Measurements from ENCODE around the gene UBAC2.
"Not testable (repeated sequence)": the region's sequence is repeated elsewhere in the genome, so short reads cannot be mapped to it uniquely, and the experiment has no call there.

The UBAC2 gene

DNA sequence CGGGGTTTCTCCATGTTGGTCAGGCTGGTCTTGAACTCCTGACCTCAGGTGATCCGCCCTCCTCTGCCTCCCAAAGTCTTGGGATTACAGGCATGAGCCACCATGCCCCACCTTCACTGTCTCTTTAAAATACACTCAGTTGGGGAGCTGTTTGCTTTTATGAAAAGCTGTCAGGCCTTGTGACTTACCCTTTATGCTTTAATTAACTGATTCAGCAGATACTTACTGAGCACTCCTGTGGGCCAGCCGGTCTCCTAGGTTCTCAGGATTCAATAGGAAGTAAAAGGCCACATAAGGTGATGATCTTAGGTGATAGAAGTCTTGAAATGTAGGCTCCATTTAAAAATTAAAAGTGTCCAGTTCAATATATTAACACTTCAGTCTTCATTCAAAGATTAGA is 7.5 kb downstream of the UBAC2 start:
- TF ChIP-seq POU2F2 (IDR thresholded peaks at IDR 0.05; ENCODE audit: low read depth, low read length): no peak
- TF ChIP-seq POLR2A (IDR thresholded peaks at IDR 0.05; ENCODE audit: low read depth, low read length): no peak
- TF ChIP-seq SPI1 (IDR thresholded peaks at IDR 0.05; ENCODE audit: low read depth, low read length): no peak
- TF ChIP-seq PAX5 (IDR thresholded peaks at IDR 0.05; ENCODE audit: insufficient read depth, low read length, severe bottlenecking): no peak
- TF ChIP-seq TAF1 (IDR thresholded peaks at IDR 0.05; ENCODE audit: low read depth, low read length): no peak
- no peak for TF ChIP-seq POLR2AphosphoS5 (IDR thresholded peaks at IDR 0.05; ENCODE audit: low read depth, low read length)
- FAIRE-seq: no peak

DNA sequence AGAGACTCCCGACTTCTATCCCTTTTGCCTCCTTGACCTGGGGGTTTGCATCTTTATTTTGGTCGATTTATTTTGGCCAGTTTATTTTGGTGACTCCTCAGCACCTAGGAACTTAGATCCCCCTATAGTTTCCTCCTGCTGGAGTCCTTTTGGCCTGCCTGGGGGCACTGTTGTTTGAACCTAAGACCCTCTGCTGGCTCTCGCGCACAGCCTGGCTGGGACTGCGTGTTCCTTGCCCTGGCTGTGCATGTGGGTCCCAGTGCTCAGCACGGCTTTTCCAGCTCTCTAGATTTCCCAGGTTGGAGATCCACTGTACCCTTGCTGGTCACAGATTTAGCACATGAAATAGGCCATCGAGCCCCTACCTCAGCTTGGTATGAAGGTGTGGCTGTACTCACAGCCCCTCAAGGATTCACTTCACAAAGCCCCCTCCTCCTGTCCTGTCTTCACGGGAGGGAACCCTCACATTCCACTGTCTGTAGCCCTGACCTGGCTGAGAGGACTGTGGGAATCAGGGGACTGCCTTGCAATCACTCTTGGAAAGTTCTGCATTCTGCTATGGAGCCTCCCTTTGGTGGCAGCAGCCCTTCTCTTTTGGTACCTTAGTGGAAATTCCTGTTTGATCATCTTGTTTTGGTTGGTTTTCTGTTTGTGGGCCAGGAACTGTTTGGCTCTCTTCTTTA is 8.3 kb downstream of the UBAC2 start:
- DNase-seq (ENCODE audit: insufficient read length, low spot score) (no peak), FAIRE-seq (peak; percentile 28)
- TF ChIP-seq SPI1 (IDR thresholded peaks at IDR 0.05; ENCODE audit: low read depth, low read length): no peak
- TF ChIP-seq POU2F2 (IDR thresholded peaks at IDR 0.05; ENCODE audit: low read depth, low read length): no peak
- TF ChIP-seq POLR2AphosphoS5 (IDR thresholded peaks at IDR 0.05; ENCODE audit: low read depth, low read length): no peak
- TF ChIP-seq TAF1 (IDR thresholded peaks at IDR 0.05; ENCODE audit: low read depth, low read length): no peak
- no peak for TF ChIP-seq PAX5 (IDR thresholded peaks at IDR 0.05; ENCODE audit: insufficient read depth, low read length, severe bottlenecking)
- no peak for TF ChIP-seq POLR2A (IDR thresholded peaks at IDR 0.05; ENCODE audit: low read depth, low read length)

More for the DNA sequence above, 7.5 kb downstream of the UBAC2 start:
- DNase-seq (ENCODE audit: insufficient read length, low spot score): no peak

- not testable (repeated sequence) for DNase-seq (ENCODE audit: insufficient read length, low spot score)
Observed at GRCh38 chr13:99210627-99211026, 10.0 kb downstream of the UBAC2 start.

GRCh38 chr13:99211421-99212035 is 10.9 kb downstream of the UBAC2 start:
- TF ChIP-seq PAX5 (IDR thresholded peaks at IDR 0.05; ENCODE audit: insufficient read depth, low read length, severe bottlenecking) (no peak), TAF1 (IDR thresholded peaks at IDR 0.05; ENCODE audit: low read depth, low read length) (no peak), POLR2AphosphoS5 (IDR thresholded peaks at IDR 0.05; ENCODE audit: low read depth, low read length) (no peak), SPI1 (IDR thresholded peaks at IDR 0.05; ENCODE audit: low read depth, low read length) (no peak), POU2F2 (IDR thresholded peaks at IDR 0.05; ENCODE audit: low read depth, low read length) (no peak), POLR2A (IDR thresholded peaks at IDR 0.05; ENCODE audit: low read depth, low read length) (no peak)
- no peak for FAIRE-seq
- no peak for DNase-seq (ENCODE audit: insufficient read length, low spot score)

More at GRCh38 chr13:99210627-99211026, 10.0 kb downstream of the UBAC2 start:
- not testable (repeated sequence) for FAIRE-seq

DNA sequence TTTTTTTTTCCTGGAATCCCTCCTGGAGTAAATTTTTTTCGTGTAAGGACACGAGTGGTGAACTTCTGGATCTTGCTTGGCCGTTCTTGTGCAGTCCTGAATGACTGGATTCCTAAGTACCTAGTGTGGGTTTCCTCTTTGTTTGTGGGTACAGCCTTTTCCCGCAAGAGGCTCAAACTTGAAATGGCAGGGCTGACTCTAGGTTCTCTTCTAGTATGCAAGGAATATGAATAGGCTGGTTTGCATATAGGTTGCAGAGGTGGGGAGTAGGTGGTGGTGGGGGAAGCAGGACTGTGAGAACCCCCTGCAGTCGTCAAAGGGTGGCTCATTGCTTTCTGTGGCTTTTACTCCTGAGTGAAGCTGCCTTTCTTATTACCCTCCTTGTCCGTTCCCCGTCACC is 13.6 kb downstream of the UBAC2 start:
- FAIRE-seq: peak; percentile 85
- TF ChIP-seq POLR2AphosphoS5 (IDR thresholded peaks at IDR 0.05; ENCODE audit: low read depth, low read length) (no peak), POU2F2 (IDR thresholded peaks at IDR 0.05; ENCODE audit: low read depth, low read length) (peak; percentile 96)
- DNase-seq (ENCODE audit: insufficient read length, low spot score): peak; percentile 42

- no peak for TF ChIP-seq TAF1 (IDR thresholded peaks at IDR 0.05; ENCODE audit: low read depth, low read length)
- TF ChIP-seq PAX5 (IDR thresholded peaks at IDR 0.05; ENCODE audit: insufficient read depth, low read length, severe bottlenecking): no peak
- TF ChIP-seq POLR2A (IDR thresholded peaks at IDR 0.05; ENCODE audit: low read depth, low read length): no peak
- TF ChIP-seq POLR2AphosphoS5 (IDR thresholded peaks at IDR 0.05; ENCODE audit: low read depth, low read length): no peak
- no peak for TF ChIP-seq SPI1 (IDR thresholded peaks at IDR 0.05; ENCODE audit: low read depth, low read length)
- no peak for TF ChIP-seq POU2F2 (IDR thresholded peaks at IDR 0.05; ENCODE audit: low read depth, low read length)
- DNase-seq (ENCODE audit: insufficient read length, low spot score) (no peak), FAIRE-seq (no peak)
Observed at GRCh38 chr13:99214731-99215130, 14.1 kb downstream of the UBAC2 start.

- TF ChIP-seq PAX5 (IDR thresholded peaks at IDR 0.05; ENCODE audit: insufficient read depth, low read length, severe bottlenecking): no peak
- DNase-seq (ENCODE audit: insufficient read length, low spot score): no peak
- peak; percentile 31 for FAIRE-seq
Observed at GRCh38 chr13:99215184-99215830, 14.7 kb downstream of the UBAC2 start.

DNA sequence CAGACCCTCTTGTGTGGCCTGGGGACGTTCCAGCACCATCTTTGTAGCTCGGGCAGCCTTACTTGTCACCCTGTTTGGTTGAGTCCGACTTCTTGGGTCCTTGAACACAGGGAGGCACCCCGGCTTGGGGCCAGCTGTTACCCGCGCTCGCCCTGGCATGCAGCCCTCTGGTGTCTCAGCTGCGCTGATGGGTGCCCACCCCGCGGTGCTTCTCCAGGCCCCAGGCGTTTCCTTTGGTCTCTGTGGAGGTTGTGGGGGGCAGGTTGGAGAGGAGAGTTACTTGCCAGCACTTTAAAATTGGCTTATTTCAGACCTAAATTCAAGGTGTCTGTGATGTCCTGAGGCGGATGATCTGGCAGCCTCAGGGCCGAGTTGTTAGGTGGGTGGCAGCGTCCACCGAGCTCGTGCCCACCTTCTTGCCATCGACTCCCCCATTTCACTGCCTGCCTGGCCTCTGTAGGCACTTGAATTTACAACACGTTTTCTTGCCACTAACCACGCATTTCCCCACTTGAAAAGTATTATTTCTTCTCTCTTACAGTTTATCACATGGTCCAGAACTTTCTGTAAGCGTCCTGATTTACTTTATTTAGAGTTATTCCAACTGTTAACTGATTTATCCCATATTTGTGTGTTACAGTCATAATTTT is 16.9 kb downstream of the UBAC2 start:
- FAIRE-seq: no peak

GRCh38 chr13:99218126-99218525 is 17.5 kb downstream of the UBAC2 start:
- DNase-seq (ENCODE audit: insufficient read length, low spot score) (no peak), FAIRE-seq (no peak)
- no peak for TF ChIP-seq POU2F2 (IDR thresholded peaks at IDR 0.05; ENCODE audit: low read depth, low read length)
- no peak for TF ChIP-seq PAX5 (IDR thresholded peaks at IDR 0.05; ENCODE audit: insufficient read depth, low read length, severe bottlenecking)
- TF ChIP-seq POLR2A (IDR thresholded peaks at IDR 0.05; ENCODE audit: low read depth, low read length): no peak
- TF ChIP-seq POLR2AphosphoS5 (IDR thresholded peaks at IDR 0.05; ENCODE audit: low read depth, low read length): no peak
- no peak for TF ChIP-seq TAF1 (IDR thresholded peaks at IDR 0.05; ENCODE audit: low read depth, low read length)
- no peak for TF ChIP-seq SPI1 (IDR thresholded peaks at IDR 0.05; ENCODE audit: low read depth, low read length)

More for the DNA sequence above, 16.9 kb downstream of the UBAC2 start:
- no peak for DNase-seq (ENCODE audit: insufficient read length, low spot score)
- no peak for TF ChIP-seq POU2F2 (IDR thresholded peaks at IDR 0.05; ENCODE audit: low read depth, low read length)
- TF ChIP-seq POLR2AphosphoS5 (IDR thresholded peaks at IDR 0.05; ENCODE audit: low read depth, low read length): no peak
- TF ChIP-seq TAF1 (IDR thresholded peaks at IDR 0.05; ENCODE audit: low read depth, low read length): no peak
- no peak for TF ChIP-seq SPI1 (IDR thresholded peaks at IDR 0.05; ENCODE audit: low read depth, low read length)
- no peak for TF ChIP-seq POLR2A (IDR thresholded peaks at IDR 0.05; ENCODE audit: low read depth, low read length)
- no peak for TF ChIP-seq PAX5 (IDR thresholded peaks at IDR 0.05; ENCODE audit: insufficient read depth, low read length, severe bottlenecking)
